ENCODE results near the gene GNAI2. TPM values are rescaled to one million over a fixed set of nuclear protein-coding genes. Genes with fewer than 3 reads are reported as not detected.

Gene GNAI2
- total and polyA plus RNA-seq, 2 donors (not counting 3 experiments of a cell fraction or from before 2014, with no cell fraction given) = 767 to 1,875 TPM

- H4K20me1 ChIP-seq (replicated peaks; ENCODE audit: control insufficient read depth, extremely low read depth, insufficient read depth, low read length) = no peaks in the 10 kb centered on the region
- no peak for FAIRE-seq
- dilution Hi-C loops (cut with MboI; ENCODE audit: extremely low pct_ligation_motif_present, low sequenced_read_pairs) = no loop called here
These were observed 40.2 kb downstream of the GNAI2 start for GRCh38 chr3:50275996-50276761.

GRCh38 chr3:50276762-50277101, 40.7 kb downstream of the GNAI2 start:
- ChIA-PET CTCF (interaction anchor here (0.6 to 4.9 kb wide), 3 partner anchors 15 to 47 kb away, joined by 3 to 47 read pairs (median 3); partner anchors contain the start of gene HYAL2), POLR2A (no interaction called here)
- intact Hi-C loops (cut with micrococcal nuclease) = no loop called here
- no peak overlapping the region for H3K27ac ChIP-seq (ENCODE audit: insufficient read depth, low read depth, low read length)
- no peak overlapping the region for H3K4me2 ChIP-seq (ENCODE audit: insufficient read depth, low read length)
- H2AFZ ChIP-seq (ENCODE audit: low read depth, low read length) = no peak overlapping the region
- H3K9me3 ChIP-seq (replicated peaks; ENCODE audit: control insufficient read depth, insufficient read depth, low read length) = no peaks in the 10 kb centered on the region
- TF ChIP-seq EZH2 (IDR thresholded peaks at IDR 0.05; ENCODE audit: borderline replicate concordance, low read depth, low read length, severe bottlenecking) = no peak
- TF ChIP-seq GATA2 (IDR thresholded peaks at IDR 0.05; ENCODE audit: insufficient read depth, insufficient read length, low read depth, low read length) = no peak
- TF ChIP-seq POLR2A (IDR thresholded peaks at IDR 0.05; ENCODE audit: low read depth, low read length) = no peak
- no peak for TF ChIP-seq POLR2AphosphoS5 (IDR thresholded peaks at IDR 0.05; ENCODE audit: insufficient read depth, low read depth, low read length)
- TF ChIP-seq FOS (IDR thresholded peaks at IDR 0.05; ENCODE audit: borderline replicate concordance, insufficient read depth, low read length) = no peak
- TF ChIP-seq JUN (IDR thresholded peaks at IDR 0.05; ENCODE audit: borderline replicate concordance, insufficient read depth, insufficient read length, low read depth) = no peak
- no peak for TF ChIP-seq CTCF (IDR thresholded peaks at IDR 0.05; ENCODE audit: extremely low read depth in 1 of 2, insufficient read depth in 1 of 2, low read depth in 1 of 2, low read length in 2 of 2)
- BruUV-seq (replicated peaks) = no TSS peak
- H3K9me1 ChIP-seq (replicated peaks; ENCODE audit: control insufficient read depth, extremely low read depth, insufficient read depth, low read length) = no peaks in the 10 kb centered on the region
- peaks cover 18 to 24% of the 10 kb centered on the region in 2 experiments for H3K27me3 ChIP-seq (ENCODE audit: control insufficient read depth in 2 of 2, insufficient read depth in 2 of 2, low read length in 2 of 2)
- H3K9ac ChIP-seq (replicated peaks; ENCODE audit: extremely low read depth, insufficient read depth, low read length) = no peak overlapping the region
- dilution Hi-C loops (cut with MboI; ENCODE audit: extremely low pct_ligation_motif_present, low sequenced_read_pairs) = no loop called here
- no peak overlapping the region for H3K4me3 ChIP-seq (replicated peaks in 1 of 3; ENCODE audit: insufficient read depth in 1 of 3, low read depth in 1 of 3, low read length in 3 of 3)
- peaks cover 2% of the 10 kb centered on the region for H3K4me1 ChIP-seq (ENCODE audit: control insufficient read depth, extremely low read depth, insufficient read depth, low read length)
- FAIRE-seq (no peak), DNase-seq (ENCODE audit: low read depth, low spot score) (no peak)
- H3K36me3 ChIP-seq (ENCODE audit: control insufficient read depth in 2 of 2, extremely low read depth in 1 of 2, insufficient read depth in 2 of 2, low read length in 2 of 2) = no peaks in the 10 kb centered on the region
- H3K79me2 ChIP-seq (ENCODE audit: control insufficient read depth, insufficient read depth, low read length) = no peaks in the 10 kb centered on the region
- no peaks in the 10 kb centered on the region for H4K20me1 ChIP-seq (replicated peaks; ENCODE audit: control insufficient read depth, extremely low read depth, insufficient read depth, low read length)

More at GRCh38 chr3:50275996-50276761, 40.2 kb downstream of the GNAI2 start:
- H3K9me3 ChIP-seq (replicated peaks; ENCODE audit: control insufficient read depth, insufficient read depth, low read length) = no peaks in the 10 kb centered on the region
- no peak overlapping the region for H3K27ac ChIP-seq (ENCODE audit: insufficient read depth, low read depth, low read length)
- intact Hi-C loops (cut with micrococcal nuclease) = no loop called here
- H3K9ac ChIP-seq (replicated peaks; ENCODE audit: extremely low read depth, insufficient read depth, low read length) = no peak overlapping the region
- no peaks in the 10 kb centered on the region for H3K9me1 ChIP-seq (replicated peaks; ENCODE audit: control insufficient read depth, extremely low read depth, insufficient read depth, low read length)
- H3K27me3 ChIP-seq (ENCODE audit: control insufficient read depth in 2 of 2, insufficient read depth in 2 of 2, low read length in 2 of 2) = peaks cover 18 to 24% of the 10 kb centered on the region in 2 experiments
- no peak overlapping the region for H3K4me2 ChIP-seq (ENCODE audit: insufficient read depth, low read length)
- no peaks in the 10 kb centered on the region for H3K79me2 ChIP-seq (ENCODE audit: control insufficient read depth, insufficient read depth, low read length)
- TF ChIP-seq GATA2 (IDR thresholded peaks at IDR 0.05; ENCODE audit: insufficient read depth, insufficient read length, low read depth, low read length) (no peak), EZH2 (IDR thresholded peaks at IDR 0.05; ENCODE audit: borderline replicate concordance, low read depth, low read length, severe bottlenecking) (peak; percentile 39), MYC (IDR thresholded peaks at IDR 0.05; ENCODE audit: low read depth, low read length) (no peak)
- DNase-seq (ENCODE audit: low read depth, low spot score) = no peak
- H3K4me1 ChIP-seq (ENCODE audit: control insufficient read depth, extremely low read depth, insufficient read depth, low read length) = peaks cover 2% of the 10 kb centered on the region
- no peak overlapping the region for H2AFZ ChIP-seq (ENCODE audit: low read depth, low read length)
- no peaks in the 10 kb centered on the region for H3K36me3 ChIP-seq (ENCODE audit: control insufficient read depth in 2 of 2, extremely low read depth in 1 of 2, insufficient read depth in 2 of 2, low read length in 2 of 2)
- ChIA-PET POLR2A (no interaction called here), CTCF (interaction anchor here (1.0 to 4.9 kb wide), 2 partner anchors 48 to 82 kb away, joined by 4 to 47 read pairs; partner anchors contain the start of gene HYAL2)
- H3K4me3 ChIP-seq (replicated peaks in 1 of 3; ENCODE audit: insufficient read depth in 1 of 3, low read depth in 1 of 3, low read length in 3 of 3) = no peak overlapping the region
- no TSS peak for BruUV-seq (replicated peaks)

Data from endothelial cell of umbilical vein (primary cell).